HG02623 (cell line): ENCODE measurements around the gene OTUD5.
"Not testable (repeated sequence)": the region's sequence is repeated elsewhere in the genome, so short reads cannot be mapped to it uniquely, and the experiment has no call there.

Source experiments
- ATAC-seq: cut with Tn5 transposase; IDR thresholded peaks from one replicate; pipeline ENCODE4 v1.9.1; 2021; ENCODE audit warnings: moderate library complexity; ENCODE audit not compliant: unreplicated experiment

OTUD5 gene

GRCh38 chrX:48957477-48957826, at the start of gene OTUD5:
Gene OTUD5 (minus strand): TSS chrX:48957607. CDS start chrX:48957570, 37 bp downstream.
- ATAC-seq: peak; percentile 42

- ATAC-seq: no peak
Observed at GRCh38 chrX:49003696-49004095, 46.3 kb upstream of the OTUD5 start.

DNA sequence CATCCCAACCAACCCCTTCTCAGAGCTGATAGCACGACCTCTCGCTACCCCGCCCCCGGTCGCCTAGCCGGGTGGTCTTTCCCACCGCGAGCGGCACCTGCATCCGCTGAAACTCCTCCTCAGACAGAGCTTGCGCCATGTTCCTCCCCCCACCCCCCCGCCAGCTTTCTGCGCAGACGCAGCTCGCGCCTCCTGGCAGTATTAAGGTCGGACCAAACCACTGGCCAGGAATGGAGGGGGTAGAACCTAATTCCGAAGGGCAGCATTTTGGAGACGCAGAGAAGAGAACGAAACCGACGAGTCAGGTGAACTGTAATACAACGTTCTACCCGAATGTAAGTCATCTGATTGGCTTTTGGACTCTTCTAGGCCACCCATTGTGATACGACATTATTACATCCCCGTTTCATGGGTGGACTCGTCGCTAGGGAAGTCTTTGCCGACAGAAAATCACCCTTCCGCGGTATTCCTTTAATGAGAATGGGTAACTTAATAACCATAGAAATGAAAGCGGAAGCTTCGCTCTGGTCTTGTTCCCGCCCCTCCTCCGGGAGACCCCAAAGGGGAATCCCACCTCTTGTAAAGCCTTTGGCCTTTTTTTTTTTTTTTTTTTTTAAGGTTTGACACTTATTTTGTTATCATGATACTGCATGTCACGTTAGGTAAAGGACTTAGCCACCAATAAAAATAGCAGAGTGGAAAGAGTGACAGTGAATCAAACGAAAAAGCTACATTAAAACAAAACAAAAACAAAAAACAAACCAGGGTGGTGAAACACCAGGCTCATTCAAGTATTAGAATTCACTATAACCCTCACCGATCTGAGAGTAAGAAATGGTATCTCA, 44.9 kb upstream of the OTUD5 start, which contains the start of gene GRIPAP1:
TSS of gene GRIPAP1 (minus strand) at position 174 of the 845 bp plus-strand sequence. CDS start at position 139, 35 bp downstream.
- peak; percentile 75 for ATAC-seq

GRCh38 chrX:49001521-49002090, 44.2 kb upstream of the OTUD5 start:
- peak; percentile 20 for ATAC-seq

GRCh38 chrX:49000636-49001035, 43.2 kb upstream of the OTUD5 start:
- no peak for ATAC-seq

GRCh38 chrX:48999030-48999429, 41.6 kb upstream of the OTUD5 start:
- ATAC-seq: no peak

GRCh38 chrX:48998391-48998790, 41.0 kb upstream of the OTUD5 start:
- no peak for ATAC-seq

GRCh38 chrX:48997865-48998264, 40.5 kb upstream of the OTUD5 start:
- ATAC-seq: no peak

GRCh38 chrX:48997455-48997854, 40.0 kb upstream of the OTUD5 start:
- ATAC-seq: no peak

- ATAC-seq: no peak
Observed at GRCh38 chrX:48996969-48997368, 39.6 kb upstream of the OTUD5 start.

GRCh38 chrX:48992341-48992740, 34.9 kb upstream of the OTUD5 start:
- no peak for ATAC-seq

DNA sequence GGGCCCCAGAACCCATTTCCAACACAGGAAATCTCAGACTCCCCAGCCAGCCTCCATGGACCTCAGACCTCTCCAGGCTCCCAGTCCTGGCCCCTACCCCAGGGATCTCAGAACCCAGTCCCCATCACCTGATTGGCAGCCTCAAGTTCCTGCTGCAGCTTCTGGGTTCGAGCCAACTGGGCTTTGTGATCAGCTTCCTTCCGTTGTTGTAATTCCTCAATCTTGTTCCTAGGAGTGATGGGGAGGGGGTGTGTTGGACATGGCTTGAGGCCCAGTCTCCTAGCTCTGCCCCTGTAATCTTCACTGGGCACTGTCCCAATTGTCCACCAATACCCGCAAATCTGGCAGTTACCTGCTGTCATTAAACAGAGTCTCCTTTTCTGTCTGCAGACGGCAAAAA, 32.1 kb upstream of the OTUD5 start:
- no peak for ATAC-seq

DNA sequence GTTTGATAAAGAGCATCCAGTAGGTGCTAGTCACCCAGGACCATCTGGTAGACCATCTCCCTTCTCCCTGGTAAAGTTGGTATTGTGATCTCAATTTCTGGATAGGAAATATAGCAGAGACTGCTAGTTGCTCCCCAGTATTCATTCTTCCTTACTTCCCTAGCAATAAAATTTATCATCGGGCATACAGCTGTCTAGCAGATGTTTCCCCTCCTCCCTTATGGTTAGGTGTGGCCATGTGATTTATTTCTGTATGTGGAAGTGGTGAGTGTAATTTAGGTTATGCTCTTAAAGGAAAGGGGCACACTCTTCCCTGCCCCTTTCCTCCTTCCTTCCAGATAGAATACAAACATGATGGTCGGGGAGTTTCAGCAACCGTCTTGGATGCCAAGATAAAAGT, 26.5 kb upstream of the OTUD5 start:
- ATAC-seq: no peak

- no peak for ATAC-seq
Observed at GRCh38 chrX:48983081-48983480, 25.7 kb upstream of the OTUD5 start.

GRCh38 chrX:48981178-48981577, 23.8 kb upstream of the OTUD5 start:
- no peak for ATAC-seq

- ATAC-seq: not testable (repeated sequence)
Observed at GRCh38 chrX:48980341-48980740, 22.9 kb upstream of the OTUD5 start.

DNA sequence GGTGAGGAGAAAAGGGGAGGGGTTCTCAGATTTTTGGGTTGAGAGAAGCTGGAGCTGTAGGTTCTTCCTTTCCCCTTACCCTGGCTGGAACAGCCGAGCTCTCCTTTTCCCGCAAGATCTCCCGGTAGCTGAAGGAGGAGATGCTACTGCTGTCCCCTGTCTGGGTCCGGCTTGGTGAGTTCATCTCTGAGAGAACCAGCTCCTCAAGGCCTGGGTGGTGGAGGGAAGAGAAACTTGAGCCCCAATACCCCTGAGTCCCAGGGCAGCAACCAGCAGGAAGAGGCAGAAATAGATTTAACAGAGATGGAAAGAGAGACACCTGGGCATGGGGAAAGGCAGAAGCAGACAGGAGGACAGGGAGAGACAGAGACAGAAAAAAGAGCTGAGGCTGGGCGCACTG, 20.8 kb upstream of the OTUD5 start:
- ATAC-seq: no peak

DNA sequence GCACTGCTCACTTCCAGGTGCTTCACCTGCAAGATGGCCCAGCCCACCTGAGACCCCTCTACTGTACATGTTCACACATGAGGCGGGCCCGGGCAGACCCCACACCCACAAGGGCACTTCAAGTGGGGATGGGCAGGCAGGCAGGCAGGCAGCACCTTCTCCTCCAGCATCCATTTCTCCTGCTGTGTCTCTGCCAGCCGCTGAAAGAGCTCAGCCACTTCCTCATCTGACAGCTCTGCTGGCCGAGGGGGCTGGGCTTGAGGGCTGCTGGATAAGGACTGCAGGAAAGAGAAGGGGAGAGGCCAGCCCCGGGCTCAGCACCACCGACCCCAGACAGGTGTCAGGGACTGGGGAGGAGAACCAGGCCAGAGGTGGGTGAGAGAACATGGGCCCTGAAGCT, 18.7 kb upstream of the OTUD5 start:
- ATAC-seq: no peak

GRCh38 chrX:48975541-48975940, 18.1 kb upstream of the OTUD5 start:
- ATAC-seq: no peak

GRCh38 chrX:48975041-48975440, 17.6 kb upstream of the OTUD5 start:
- no peak for ATAC-seq

- ATAC-seq: no peak
Observed at GRCh38 chrX:48974574-48974973, 17.2 kb upstream of the OTUD5 start.

GRCh38 chrX:48974033-48974432, 16.6 kb upstream of the OTUD5 start:
- ATAC-seq: no peak
